HL-60 (cell line): ENCODE data around the gene CRYBG2.

Experiments
- POLR2AphosphoS5 ChIP-seq: IDR thresholded peaks from 2 replicates; pipeline ENCODE4 v1.6.1; 2012; ENCODE audit warnings: low read depth
- TF ChIP-seq, protein P1 (sequence below): IDR thresholded peaks from one replicate; pipeline ENCODE4 v1.5.1; 2011; ENCODE audit warnings: low read length, control low read depth, inconsistent platforms; ENCODE audit not compliant: insufficient read depth
- TF ChIP-seq, protein P2 (sequence below): IDR thresholded peaks from 2 replicates; pipeline ENCODE4 v1.6.1; 2012; ENCODE audit warnings: low read depth; ENCODE audit not compliant: insufficient replicate concordance

DNA sequence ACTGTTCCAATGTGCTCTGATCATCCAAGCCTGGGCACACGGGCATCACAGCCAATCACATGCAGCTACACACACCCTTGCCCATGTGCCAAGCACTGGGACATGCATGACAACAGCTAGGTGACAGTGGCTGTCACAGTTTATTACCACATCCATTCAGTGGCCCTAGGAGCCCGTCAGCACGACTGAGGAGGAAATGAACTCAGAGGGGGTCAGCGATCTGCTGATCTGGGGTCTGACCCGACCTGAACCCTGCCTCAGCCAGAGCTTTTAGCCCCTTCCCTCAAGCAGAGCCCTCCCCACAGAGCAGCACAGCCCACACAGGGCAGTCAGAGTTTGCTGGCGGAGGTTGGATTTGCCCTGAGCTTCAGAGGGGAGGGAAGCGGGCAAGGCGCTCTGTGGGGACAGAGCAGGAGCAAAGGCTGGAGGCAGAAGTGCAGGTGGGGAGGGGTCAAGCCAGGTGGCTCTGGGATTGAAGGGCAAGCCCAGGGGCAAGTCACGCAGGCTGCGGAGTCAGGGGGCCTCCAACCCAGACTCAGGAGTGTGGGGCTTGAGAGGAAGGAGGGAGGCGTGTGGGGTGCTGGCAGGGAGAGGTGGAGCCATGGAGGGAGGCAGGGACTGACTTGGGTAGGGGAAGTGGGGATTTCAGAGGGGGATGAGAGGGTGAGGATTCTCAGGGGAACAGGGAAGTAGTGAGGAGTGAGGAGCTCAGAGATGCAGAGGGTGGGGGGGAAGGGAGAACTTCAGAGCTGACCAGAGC, 63.6 kb downstream of the CRYBG2 start:
- TF ChIP-seq, protein P1, sequence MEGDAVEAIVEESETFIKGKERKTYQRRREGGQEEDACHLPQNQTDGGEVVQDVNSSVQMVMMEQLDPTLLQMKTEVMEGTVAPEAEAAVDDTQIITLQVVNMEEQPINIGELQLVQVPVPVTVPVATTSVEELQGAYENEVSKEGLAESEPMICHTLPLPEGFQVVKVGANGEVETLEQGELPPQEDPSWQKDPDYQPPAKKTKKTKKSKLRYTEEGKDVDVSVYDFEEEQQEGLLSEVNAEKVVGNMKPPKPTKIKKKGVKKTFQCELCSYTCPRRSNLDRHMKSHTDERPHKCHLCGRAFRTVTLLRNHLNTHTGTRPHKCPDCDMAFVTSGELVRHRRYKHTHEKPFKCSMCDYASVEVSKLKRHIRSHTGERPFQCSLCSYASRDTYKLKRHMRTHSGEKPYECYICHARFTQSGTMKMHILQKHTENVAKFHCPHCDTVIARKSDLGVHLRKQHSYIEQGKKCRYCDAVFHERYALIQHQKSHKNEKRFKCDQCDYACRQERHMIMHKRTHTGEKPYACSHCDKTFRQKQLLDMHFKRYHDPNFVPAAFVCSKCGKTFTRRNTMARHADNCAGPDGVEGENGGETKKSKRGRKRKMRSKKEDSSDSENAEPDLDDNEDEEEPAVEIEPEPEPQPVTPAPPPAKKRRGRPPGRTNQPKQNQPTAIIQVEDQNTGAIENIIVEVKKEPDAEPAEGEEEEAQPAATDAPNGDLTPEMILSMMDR, result no peak
- TF ChIP-seq POLR2AphosphoS5, result peak; percentile 19; the same call in 1 of the 2 replicates
- TF ChIP-seq, protein P2, sequence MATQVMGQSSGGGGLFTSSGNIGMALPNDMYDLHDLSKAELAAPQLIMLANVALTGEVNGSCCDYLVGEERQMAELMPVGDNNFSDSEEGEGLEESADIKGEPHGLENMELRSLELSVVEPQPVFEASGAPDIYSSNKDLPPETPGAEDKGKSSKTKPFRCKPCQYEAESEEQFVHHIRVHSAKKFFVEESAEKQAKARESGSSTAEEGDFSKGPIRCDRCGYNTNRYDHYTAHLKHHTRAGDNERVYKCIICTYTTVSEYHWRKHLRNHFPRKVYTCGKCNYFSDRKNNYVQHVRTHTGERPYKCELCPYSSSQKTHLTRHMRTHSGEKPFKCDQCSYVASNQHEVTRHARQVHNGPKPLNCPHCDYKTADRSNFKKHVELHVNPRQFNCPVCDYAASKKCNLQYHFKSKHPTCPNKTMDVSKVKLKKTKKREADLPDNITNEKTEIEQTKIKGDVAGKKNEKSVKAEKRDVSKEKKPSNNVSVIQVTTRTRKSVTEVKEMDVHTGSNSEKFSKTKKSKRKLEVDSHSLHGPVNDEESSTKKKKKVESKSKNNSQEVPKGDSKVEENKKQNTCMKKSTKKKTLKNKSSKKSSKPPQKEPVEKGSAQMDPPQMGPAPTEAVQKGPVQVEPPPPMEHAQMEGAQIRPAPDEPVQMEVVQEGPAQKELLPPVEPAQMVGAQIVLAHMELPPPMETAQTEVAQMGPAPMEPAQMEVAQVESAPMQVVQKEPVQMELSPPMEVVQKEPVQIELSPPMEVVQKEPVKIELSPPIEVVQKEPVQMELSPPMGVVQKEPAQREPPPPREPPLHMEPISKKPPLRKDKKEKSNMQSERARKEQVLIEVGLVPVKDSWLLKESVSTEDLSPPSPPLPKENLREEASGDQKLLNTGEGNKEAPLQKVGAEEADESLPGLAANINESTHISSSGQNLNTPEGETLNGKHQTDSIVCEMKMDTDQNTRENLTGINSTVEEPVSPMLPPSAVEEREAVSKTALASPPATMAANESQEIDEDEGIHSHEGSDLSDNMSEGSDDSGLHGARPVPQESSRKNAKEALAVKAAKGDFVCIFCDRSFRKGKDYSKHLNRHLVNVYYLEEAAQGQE, result no peak
